B cell (primary cell): ENCODE results near the gene CCBE1. TPM values are rescaled to one million over a fixed set of nuclear protein-coding genes. Genes with fewer than 3 reads are reported as not detected.

ENCODE experiments used
- ATAC-seq: fragments of 200-7000 bp; cut with Tn5 transposase; one replicate; pipeline ENCODE4 v1.10.0; 2021; ENCODE audit warnings: low read depth, mild to moderate bottlenecking, moderate number of reproducible peaks, moderate library complexity
- CTCF ChIA-PET: fragments of 350-600 bp; sonication (Branson Sonifier 250); formaldehyde crosslinking; loops from one replicate; lab custom pipeline; 2021; ENCODE audit warnings: antibody characterized with exemption, inconsistent platforms; lab: Charles Lee
- POLR2A ChIA-PET: fragments of 350-600 bp; sonication (Branson Sonifier 250); formaldehyde crosslinking; loops from one replicate; lab custom pipeline; 2021; ENCODE audit warnings: antibody characterized with exemption; lab: Charles Lee
- DNase-seq: peaks from one replicate; pipeline ENCODE4 v3.0.0; 2013
- H2AFZ ChIP-seq: 2 replicates; pipeline ENCODE4 v1.6.1; 2012; ENCODE audit warnings: mild to moderate bottlenecking, low read depth, low read length; ENCODE audit not compliant: insufficient read depth, poor library complexity, severe bottlenecking
- H3K27ac ChIP-seq, 2 donors: 1 replicate in 1 of 2; 2 replicates in 1 of 2; pipeline ENCODE4 v1.5.1; 2012 to 2013; ENCODE audit warnings: low read length in 2 of 2, mild to moderate bottlenecking in 2 of 2, moderate library complexity in 1 of 2
- H3K27me3 ChIP-seq, 4 experiments: fragments of 200-600 bp in 1 of 4; sonication (generic) in 1 of 4; replicated peaks in 1 of 4; 1 replicate in 2 of 4; 2 replicates in 2 of 4; pipeline versions ENCODE4 v1.6.1 to v1.7.0; 2013 to 2016; ENCODE audit warnings: low read length in 3 of 4, mild to moderate bottlenecking in 2 of 4, mixed read lengths in 1 of 4, moderate library complexity in 1 of 4; ENCODE audit not compliant: insufficient read depth in 4 of 4, control insufficient read depth in 3 of 4; ENCODE audit errors: control extremely low read depth in 1 of 4
- H3K36me3 ChIP-seq, 2 experiments: replicated peaks in 1 of 2; 1 replicate in 1 of 2; 2 replicates in 1 of 2; pipeline versions ENCODE4 v1.6.1 to v1.7.1; 2013; ENCODE audit warnings: low read length in 1 of 2; ENCODE audit not compliant: insufficient read depth in 2 of 2, control insufficient read depth in 1 of 2; ENCODE audit errors: control extremely low read depth in 1 of 2, extremely low read depth in 1 of 2
- H3K4me1 ChIP-seq, 2 donors: fragments of 200-600 bp in 1 of 2; sonication (generic) in 1 of 2; 1 replicate in 1 of 2; 2 replicates in 1 of 2; pipeline versions ENCODE4 v1.5.1 to v1.6.1; 2013 to 2017; ENCODE audit warnings: low read length in 2 of 2; ENCODE audit not compliant: control insufficient read depth in 2 of 2, insufficient read depth in 2 of 2
- H3K4me2 ChIP-seq: replicated peaks from 2 replicates; pipeline ENCODE3; 2012; ENCODE audit warnings: mild to moderate bottlenecking, low read depth, low read length; ENCODE audit not compliant: poor library complexity, severe bottlenecking
- H3K4me3 ChIP-seq, 5 experiments: fragments of 200-600 bp in 1 of 5; sonication (generic) in 1 of 5; 1 replicate in 3 of 5; 2 replicates in 2 of 5; pipeline versions ENCODE4 v1.5.1 to v1.7.0; 2011 to 2016; ENCODE audit warnings: low read length in 4 of 5, mild to moderate bottlenecking in 4 of 5, low read depth in 2 of 5, control low read depth in 1 of 5, moderate library complexity in 1 of 5; ENCODE audit not compliant: insufficient read depth in 1 of 5; ENCODE audit errors: control extremely low read depth in 1 of 5, extremely low read depth in 1 of 5
- H3K79me2 ChIP-seq: fragments of 200-600 bp; sonication (generic); one replicate; pipeline ENCODE4 v1.6.0; 2016; ENCODE audit warnings: low read length; ENCODE audit not compliant: control insufficient read depth, insufficient read depth
- H3K9ac ChIP-seq: fragments of 200-600 bp; sonication (generic); 2 replicates; pipeline ENCODE4 v1.6.1; 2017; ENCODE audit warnings: mild to moderate bottlenecking, low read length, moderate library complexity
- H3K9me3 ChIP-seq, 3 donors: one replicate each; pipeline versions ENCODE4 v1.6.1 to v1.7.1; 2013; ENCODE audit warnings: low read length in 2 of 3; ENCODE audit not compliant: control insufficient read depth in 2 of 3, insufficient read depth in 1 of 3; ENCODE audit errors: control extremely low read depth in 1 of 3
- H4K20me1 ChIP-seq: 2 replicates; pipeline ENCODE4 v1.6.0; 2012; ENCODE audit warnings: mild to moderate bottlenecking, low read length; ENCODE audit not compliant: insufficient read depth, control insufficient read depth, poor library complexity, severe bottlenecking
- H3K27ac Mint-ChIP-seq: one replicate; pipeline ENCODE4 v1.8.0; 2021; ENCODE audit warnings: mixed read lengths
- H3K27me3 Mint-ChIP-seq: one replicate; pipeline ENCODE4 v1.8.0; 2021; ENCODE audit warnings: mixed read lengths
- H3K4me1 Mint-ChIP-seq: one replicate; pipeline ENCODE4 v1.8.0; 2021; ENCODE audit warnings: mixed read lengths
- H3K4me3 Mint-ChIP-seq: one replicate; pipeline ENCODE4 v1.8.0; 2021; ENCODE audit warnings: mixed read lengths
- H3K9me3 Mint-ChIP-seq: one replicate; pipeline ENCODE4 v1.8.0; 2022; ENCODE audit warnings: mixed read lengths; ENCODE audit not compliant: insufficient read depth
- EZH2 ChIP-seq: IDR thresholded peaks from 2 replicates; pipeline ENCODE4 v1.6.1; 2012; ENCODE audit warnings: borderline replicate concordance, low read depth, mild to moderate bottlenecking, moderate library complexity, low read length; ENCODE audit not compliant: insufficient read depth, poor library complexity, severe bottlenecking
- WGBS: methylation state at CpG from one replicate; pipeline ENCODE4 v1.1.5; 2013; ENCODE audit warnings: missing lambda C conversion rate; ENCODE audit not compliant: insufficient coverage; 5-methylcytosine and 5-hydroxymethylcytosine counted together
- intact Hi-C: fragments of 100-400 bp; cut with micrococcal nuclease; formaldehyde crosslinking; loops from one replicate; pipeline ENCODE4 v1.10.0; 2022
- polyA plus RNA-seq: library from polyadenylated mRNA; depleted of rRNA; stranded (reverse); fragments of >200 nt; gene quantifications from 2 replicates; pipeline ENCODE4 v1.2.3, GENCODE V29; 2012
- total RNA-seq, 2 donors: library from RNA; stranded (reverse); fragments of 120-200 nt in 1 of 2; gene quantifications; 1 replicate in 1 of 2; 2 replicates in 1 of 2; pipeline versions ENCODE4 v1.2.3 to v1.2.4, GENCODE V29; 2013 to 2022
- TF ChIP-seq, protein P1 (sequence below): fragments of 200-600 bp; IDR thresholded peaks from one replicate; pipeline ENCODE4 v1.8.0; 2022; ENCODE audit warnings: antibody characterized with exemption, mild to moderate bottlenecking

The CCBE1 gene
- total and polyA plus RNA-seq, 2 donors (not counting 1 experiment from before 2014, with no cell fraction given), result not detected

DNA sequence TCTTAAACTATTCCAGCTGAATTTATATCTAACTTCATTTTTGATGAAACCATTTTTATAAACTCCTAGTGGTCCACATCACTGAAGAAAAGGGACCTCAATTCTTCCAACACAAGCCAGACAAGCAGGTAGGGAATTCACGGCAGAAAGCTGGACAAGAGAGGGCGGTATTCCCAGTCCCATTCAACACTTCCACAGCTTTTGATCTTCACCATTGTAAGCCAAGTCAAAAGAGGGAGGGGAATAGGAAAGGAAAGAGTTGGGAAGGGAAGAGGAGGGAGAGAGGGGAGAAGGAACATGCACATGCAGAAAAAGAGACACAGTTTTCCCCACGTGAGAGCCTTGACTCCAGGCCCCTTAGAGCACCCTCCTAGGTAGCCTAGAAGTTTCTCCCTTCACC lies 77.4 kb downstream of the CCBE1 start:
- Histone ChIP-seq H3K79me2 (no peaks in the 10 kb centered on the region), H3K27ac (no peak overlapping the region), H3K9me3 (no peaks in the 10 kb centered on the region), H3K4me1 (no peaks in the 10 kb centered on the region), H4K20me1 (no peaks in the 10 kb centered on the region), H3K27me3 (no peaks in the 10 kb centered on the region), H3K9ac (no peak overlapping the region), H2AFZ (no peak overlapping the region), H3K4me2 (no peak overlapping the region), H3K36me3 (no peaks in the 10 kb centered on the region), H3K4me3 (no peak overlapping the region)
- Mint-ChIP-seq H3K27me3 (peaks cover 13% of the 10 kb centered on the region), H3K27ac (no peak overlapping the region), H3K4me1 (no peaks in the 10 kb centered on the region), H3K4me3 (no peak overlapping the region), H3K9me3 (no peaks in the 10 kb centered on the region)
- ATAC-seq (no peak), DNase-seq (no peak)
- POLR2A ChIA-PET, result no interaction called here
- TF ChIP-seq, protein P1, sequence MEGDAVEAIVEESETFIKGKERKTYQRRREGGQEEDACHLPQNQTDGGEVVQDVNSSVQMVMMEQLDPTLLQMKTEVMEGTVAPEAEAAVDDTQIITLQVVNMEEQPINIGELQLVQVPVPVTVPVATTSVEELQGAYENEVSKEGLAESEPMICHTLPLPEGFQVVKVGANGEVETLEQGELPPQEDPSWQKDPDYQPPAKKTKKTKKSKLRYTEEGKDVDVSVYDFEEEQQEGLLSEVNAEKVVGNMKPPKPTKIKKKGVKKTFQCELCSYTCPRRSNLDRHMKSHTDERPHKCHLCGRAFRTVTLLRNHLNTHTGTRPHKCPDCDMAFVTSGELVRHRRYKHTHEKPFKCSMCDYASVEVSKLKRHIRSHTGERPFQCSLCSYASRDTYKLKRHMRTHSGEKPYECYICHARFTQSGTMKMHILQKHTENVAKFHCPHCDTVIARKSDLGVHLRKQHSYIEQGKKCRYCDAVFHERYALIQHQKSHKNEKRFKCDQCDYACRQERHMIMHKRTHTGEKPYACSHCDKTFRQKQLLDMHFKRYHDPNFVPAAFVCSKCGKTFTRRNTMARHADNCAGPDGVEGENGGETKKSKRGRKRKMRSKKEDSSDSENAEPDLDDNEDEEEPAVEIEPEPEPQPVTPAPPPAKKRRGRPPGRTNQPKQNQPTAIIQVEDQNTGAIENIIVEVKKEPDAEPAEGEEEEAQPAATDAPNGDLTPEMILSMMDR, result no peak
- no peak for TF ChIP-seq EZH2
- WGBS, result no CpG with 5 or more reads among the region's 3 CpGs
- intact Hi-C loops, result no loop called here
- CTCF ChIA-PET, result no interaction called here

DNA sequence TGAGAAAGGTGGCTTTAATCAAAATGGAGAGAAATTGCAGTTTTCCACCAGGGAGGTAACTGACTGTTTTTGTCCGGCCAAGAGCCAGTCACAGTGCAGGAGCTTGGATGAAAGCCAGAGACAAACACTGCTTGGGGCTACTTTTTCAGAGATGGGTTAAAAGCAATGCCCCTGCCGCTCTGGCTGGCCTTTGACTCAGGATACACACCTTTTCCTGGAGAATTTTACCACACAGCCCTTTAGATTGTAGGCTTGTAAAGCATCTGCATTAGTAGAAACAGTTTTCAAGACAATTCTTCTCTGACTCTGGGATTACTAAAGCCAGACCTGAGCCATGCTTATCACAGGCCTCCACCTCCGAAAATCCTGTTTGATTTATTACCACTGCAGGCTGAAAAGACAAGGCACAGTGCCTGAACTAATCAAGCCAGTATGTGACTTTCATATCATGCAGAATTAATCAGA lies 79.7 kb downstream of the CCBE1 start:
- DNase-seq (no peak), ATAC-seq (no peak)
- H3K27ac ChIP-seq, result no peak overlapping the region
- CTCF ChIA-PET, result no interaction called here
- no peaks in the 10 kb centered on the region for H3K9me3 ChIP-seq
- H3K27ac Mint-ChIP-seq, result no peak overlapping the region
- H3K9ac ChIP-seq, result no peak overlapping the region
- no peak overlapping the region for H3K4me3 Mint-ChIP-seq
- intact Hi-C loops, result no loop called here
- POLR2A ChIA-PET, result no interaction called here
- H3K27me3 ChIP-seq, result no peaks in the 10 kb centered on the region
- H3K27me3 Mint-ChIP-seq, result peaks cover 13% of the 10 kb centered on the region
- H3K36me3 ChIP-seq, result no peaks in the 10 kb centered on the region
- no peaks in the 10 kb centered on the region for H4K20me1 ChIP-seq
- WGBS, result 68% methylated on average over 2 of the region's 3 CpGs
- no peaks in the 10 kb centered on the region for H3K4me1 ChIP-seq
- H3K9me3 Mint-ChIP-seq, result no peaks in the 10 kb centered on the region
- no peak overlapping the region for H2AFZ ChIP-seq
- no peaks in the 10 kb centered on the region for H3K79me2 ChIP-seq
- H3K4me1 Mint-ChIP-seq, result no peaks in the 10 kb centered on the region
- H3K4me2 ChIP-seq, result no peak overlapping the region
- TF ChIP-seq EZH2, result no peak
- TF ChIP-seq, protein P1, result no peak
- no peak overlapping the region for H3K4me3 ChIP-seq
